ENCODE results near the gene MAP1LC3B.

The MAP1LC3B gene

DNA sequence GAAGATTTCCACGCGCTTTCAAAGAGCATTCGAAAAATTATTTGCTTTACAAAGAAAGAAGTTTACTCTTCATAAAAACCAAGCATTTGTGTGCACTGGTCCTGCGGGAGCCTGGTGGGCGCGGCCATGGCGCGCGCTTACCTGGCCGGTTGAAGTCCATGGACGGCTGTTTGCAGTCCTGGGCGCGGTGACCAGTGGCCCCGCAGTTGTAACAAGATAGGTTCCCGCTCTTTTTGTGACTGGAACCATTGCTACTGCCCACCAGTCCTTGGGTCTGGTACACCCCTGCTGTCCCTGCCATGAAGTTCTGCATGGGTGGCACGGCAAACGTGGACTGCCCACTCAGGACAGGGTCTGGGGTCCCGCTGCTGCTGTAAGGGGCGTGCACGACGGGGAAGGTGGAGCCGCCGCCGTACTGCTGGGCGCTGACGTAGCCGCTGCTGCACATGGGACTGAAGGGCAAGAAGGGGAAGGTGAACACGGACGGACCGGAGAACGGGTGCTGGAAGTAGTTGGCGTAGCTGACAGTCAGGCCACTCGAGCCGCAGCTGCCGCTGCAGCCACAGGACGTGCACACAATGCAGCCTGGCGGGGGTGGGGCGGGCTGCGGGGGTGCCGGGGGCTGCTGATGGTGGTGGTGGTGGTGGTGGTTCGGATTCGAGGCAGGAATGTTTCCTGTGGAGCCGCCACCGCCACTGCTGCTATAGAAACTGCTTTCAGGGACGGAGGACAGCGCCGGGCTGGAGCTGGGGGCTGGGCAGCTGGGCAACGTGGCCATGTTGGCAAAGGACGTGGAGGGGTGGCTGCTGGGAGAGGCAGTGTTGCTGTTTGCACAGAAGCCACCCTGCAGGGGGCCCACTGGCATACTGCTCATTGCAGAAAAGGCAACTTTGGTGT lies 19.5 kb downstream of the MAP1LC3B start:
- DNase-seq = no peak

DNA sequence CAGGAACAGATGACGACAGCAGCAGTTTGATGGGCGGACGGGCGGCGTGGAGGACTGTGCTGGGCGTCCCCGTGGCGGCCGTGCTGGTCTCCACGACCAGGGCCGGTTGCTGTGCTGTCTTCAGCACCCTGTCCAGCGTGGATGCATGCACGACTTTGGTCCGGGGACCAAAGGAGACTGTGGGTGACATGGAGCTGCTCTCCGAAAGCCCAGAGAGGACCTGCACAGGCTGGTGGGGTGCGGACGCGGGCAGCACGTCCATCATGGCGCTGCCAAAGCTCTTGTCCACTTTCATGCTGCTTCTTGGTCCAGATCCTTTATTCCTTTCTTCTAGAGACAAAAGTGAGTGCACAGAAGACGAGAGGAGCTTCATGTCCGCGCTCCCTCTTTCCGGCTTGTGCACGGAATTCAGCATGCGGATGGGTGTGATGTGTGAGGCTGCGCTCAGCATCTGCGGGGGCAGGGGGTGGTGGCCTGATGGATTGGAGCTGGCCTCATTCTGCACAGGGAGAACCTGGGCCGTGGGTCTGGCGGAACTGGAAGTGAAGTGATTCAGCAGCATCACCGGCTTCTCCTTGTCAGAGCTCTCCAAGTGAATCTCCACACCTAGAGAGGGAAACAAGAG lies 20.3 kb downstream of the MAP1LC3B start:
- DNase-seq = no peak

DNA sequence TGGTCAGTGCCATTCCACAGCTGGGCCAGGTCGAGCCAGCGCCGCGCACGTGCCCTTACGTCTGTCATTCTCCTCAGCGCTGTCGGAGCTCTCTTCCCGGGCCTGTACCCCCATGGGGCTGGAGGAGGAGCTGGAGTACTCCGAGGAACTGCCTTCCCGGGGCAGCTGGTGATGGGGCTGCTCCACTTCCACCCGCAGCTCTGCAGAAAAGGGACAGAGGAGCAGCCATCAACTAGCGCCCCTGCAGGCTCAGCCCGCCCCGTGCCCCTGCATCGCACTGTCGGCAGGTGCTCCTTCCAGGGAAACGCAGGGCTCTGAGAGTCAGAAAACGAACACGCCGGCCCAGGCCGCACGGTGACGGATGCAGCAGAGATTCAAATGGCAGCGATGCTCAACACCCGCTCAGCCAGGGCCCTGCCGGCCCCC lies 20.9 kb downstream of the MAP1LC3B start:
- no peak for DNase-seq

- DNase-seq = no peak
Observed at GRCh38 chr16:87414251-87414680, 22.1 kb downstream of the MAP1LC3B start.

- DNase-seq = no peak
Observed at GRCh38 chr16:87415441-87415840, 23.3 kb downstream of the MAP1LC3B start.

DNA sequence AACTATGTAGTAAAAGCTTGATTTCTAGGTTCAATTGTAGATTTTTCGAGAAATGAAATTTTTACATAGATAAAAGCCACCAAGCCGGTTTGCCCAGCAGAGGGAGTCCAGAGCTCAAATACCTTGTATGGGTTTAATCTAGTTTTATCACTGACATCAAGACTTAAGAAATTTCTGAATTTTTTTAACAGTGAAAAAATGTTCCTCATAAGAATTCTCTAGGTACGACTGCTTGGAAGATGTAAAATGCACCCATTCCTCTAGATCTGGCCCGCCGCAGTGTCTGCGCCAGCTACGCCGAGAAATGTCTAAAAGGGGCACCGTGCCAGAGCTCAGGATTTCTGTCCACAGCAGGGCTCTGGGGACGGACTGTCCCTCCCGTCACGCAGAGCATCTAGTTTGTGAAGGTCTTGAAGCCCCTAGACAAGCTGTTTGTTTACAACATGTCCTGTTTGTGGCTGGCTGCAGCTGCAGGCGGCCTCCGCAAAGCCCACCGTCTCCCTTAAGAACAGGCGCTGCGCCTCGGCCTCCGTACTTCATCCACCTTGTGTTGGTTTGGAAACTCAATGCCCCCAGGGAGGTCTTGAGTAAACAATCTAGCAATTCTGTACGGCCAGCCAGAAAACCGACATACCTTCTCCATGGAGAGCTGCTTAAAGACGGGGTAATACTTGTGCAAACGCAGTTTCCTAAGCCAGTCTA lies 24.8 kb downstream of the MAP1LC3B start:
- peak; percentile 64 for DNase-seq

- no peak for DNase-seq
Observed at GRCh38 chr16:87417528-87417910, 25.4 kb downstream of the MAP1LC3B start.

DNA sequence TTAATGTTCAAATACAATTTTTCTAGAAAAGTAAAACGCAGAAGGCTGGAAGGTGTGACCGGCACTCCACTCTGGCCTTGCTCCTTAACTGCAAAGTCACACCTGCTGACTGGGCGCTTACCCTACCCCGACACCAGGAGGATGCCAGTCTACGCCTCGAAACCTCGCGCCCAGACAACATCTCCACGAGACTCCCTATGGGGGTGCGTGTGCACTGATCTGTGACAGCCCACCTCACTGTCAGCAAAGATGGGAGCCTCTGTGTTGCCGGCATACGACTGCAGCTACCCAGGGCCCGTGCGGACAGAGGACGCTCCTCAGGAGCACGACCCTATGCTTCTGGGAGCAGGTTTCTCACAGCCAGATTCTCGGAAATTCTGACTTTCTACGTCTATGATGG lies 26.1 kb downstream of the MAP1LC3B start:
- DNase-seq = no peak

GRCh38 chr16:87418644-87419043 lies 26.5 kb downstream of the MAP1LC3B start:
- DNase-seq = no peak

- DNase-seq = no peak
Observed at GRCh38 chr16:87420026-87421002, 28.2 kb downstream of the MAP1LC3B start.

DNA sequence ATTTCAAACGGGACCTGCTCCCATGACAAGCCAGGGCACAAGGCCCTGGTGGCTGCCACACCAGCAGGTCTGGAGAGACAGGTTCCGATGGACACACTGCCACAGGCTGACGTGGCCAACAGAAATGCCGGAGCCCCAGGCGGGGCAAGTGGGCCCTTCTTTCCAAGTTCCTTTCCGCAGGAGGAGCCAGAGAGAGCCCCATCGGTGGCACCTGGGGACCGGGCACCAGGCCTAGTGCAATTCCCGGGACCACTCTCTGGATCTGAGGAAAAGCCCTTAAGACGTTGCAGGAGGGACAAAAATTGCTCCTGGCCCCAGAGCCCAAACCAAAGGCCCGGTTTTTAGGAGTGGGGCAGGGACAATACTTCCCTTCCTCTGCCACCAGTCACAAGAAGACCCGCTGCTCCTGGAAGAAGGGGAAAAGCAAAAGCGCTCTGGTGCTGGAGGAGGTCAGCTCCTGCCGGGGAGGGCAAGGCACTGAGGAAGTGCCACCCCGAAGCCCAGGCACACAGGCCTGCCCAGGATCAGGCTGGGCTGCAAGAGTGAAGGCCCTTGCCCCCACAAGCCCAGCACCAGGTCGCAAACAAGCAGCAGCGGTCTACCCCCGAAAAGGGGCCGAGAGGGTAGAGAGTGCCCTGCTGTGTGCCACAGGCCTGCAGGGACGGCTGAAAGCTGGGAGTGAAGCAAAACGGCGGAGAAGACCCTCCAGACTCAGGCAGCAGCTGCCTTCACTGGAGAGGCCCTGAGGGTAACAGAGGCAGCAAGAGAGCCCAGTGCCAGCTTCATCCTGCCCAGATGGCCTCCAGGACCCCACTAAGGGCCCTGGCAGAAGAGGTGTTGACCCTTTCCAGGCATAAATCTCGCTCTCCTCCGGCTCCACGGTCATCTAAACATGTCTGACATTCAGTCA lies 29.1 kb downstream of the MAP1LC3B start:
- no peak for DNase-seq

GRCh38 chr16:87422106-87422505 lies 30.0 kb downstream of the MAP1LC3B start:
- DNase-seq = no peak

DNA sequence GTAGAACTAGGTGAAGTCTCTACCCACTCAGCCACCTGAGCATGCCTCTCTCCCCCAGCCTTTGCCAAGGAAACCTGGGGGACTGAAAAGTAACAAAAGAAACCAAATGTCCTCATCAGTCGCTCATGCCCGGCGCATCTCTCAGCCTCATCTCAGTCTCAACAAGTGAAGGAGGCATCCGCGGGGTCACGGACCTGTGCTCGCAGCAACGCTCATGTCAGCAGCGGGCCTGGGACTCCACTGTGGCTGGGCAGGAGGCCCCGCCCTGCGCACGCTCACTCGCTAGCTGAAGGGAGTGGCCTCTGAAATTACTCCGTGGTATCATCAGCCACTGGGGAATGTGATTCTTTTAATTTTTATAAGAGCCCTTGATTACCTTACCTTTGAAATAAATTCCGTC lies 31.3 kb downstream of the MAP1LC3B start:
- DNase-seq = no peak

- no peak for DNase-seq
Observed at GRCh38 chr16:87424266-87424665, 32.1 kb downstream of the MAP1LC3B start.

- no peak for DNase-seq
Observed at GRCh38 chr16:87425941-87426340, 33.8 kb downstream of the MAP1LC3B start.

- DNase-seq = no peak
Observed at GRCh38 chr16:87426423-87427215, 34.5 kb downstream of the MAP1LC3B start.

DNA sequence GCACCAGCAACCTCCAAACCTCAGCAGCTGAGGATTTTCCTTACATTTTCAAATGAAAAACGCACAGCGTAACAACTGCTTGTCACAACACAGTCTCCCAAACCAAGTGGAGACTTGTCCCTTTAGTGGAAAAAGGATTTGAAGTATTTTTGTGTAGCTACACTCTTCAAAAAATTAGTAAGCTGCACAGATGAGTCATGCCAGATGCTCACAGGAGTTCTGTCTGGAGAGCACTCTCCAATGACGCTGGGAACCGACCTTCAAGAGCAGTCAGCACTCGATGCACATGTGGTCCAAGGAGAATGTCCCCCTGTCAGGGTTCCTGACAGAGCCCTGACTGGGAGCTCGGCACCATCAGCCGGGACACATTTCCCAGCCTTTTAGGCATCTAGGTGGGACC lies 39.8 kb downstream of the MAP1LC3B start:
- DNase-seq = peak; percentile 79

DNA sequence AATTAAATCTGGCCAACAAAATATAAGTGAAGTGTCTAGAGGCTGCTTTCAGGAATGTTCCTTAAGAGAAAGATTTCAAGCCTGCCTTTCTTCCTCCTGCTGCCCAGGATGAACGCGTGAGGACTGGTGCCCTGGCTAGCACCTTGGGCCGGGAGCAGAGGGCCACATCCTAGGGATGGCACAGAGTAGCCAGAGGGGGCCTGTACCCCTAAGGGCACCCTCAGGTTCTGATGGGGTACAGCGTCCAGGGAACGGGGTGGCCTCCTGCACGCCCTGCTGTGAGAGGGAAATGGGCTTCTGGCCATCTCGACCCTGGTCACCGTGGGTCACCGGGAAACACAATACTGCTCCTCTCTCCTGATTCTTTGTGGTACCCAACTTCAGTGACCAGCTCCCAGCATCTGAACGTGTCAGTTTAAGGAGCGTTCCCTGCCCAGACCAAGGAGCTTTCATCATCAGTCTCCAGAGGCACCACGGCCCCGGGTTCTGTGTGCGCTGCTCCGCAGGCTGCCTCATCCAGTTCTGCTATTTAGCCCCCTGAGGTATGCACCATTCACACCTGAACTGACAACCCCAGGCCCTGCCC lies 40.3 kb downstream of the MAP1LC3B start:
- no peak for DNase-seq

GRCh38 chr16:87434146-87434667 lies 42.1 kb downstream of the MAP1LC3B start:
- DNase-seq = no peak
